ENCODE measurements around the gene SNCA.

The SNCA gene

DNA sequence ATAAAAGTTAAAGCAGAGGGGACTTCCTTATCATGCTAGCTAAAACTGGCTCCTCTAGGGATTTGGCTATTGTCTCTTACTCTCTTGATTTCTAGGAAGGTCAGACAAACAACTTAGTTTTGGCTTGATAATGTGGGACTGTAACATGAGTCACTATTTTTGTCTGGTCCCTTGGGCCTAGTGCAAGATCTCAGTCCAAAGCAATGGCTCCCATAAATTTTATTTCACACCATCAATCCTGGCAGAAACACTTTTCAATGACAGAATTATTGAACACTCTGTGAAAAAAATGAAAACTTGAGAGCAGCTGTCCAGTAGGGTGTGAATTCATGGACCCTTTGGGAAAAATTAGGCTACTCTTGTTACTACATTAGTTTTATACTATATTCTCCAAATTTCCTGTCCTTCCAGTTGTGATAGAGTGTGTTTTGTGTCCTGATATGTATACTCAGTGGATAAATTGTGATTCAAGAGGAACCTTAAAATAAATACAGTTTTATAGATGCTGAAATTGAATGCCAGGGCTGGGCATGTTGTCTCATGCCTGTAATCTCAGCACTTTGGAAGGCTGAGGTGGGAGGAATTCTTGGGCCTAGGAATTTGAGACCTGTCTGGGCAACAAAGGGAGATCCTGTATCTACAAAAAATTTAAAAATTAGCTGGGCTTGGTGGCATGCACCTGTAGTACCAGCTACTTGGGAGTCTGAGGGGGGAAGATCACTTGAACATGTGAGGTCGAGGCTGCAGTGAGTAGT is 10.8 kb upstream of the SNCA start (continued):
- TF ChIP-seq, protein P1, sequence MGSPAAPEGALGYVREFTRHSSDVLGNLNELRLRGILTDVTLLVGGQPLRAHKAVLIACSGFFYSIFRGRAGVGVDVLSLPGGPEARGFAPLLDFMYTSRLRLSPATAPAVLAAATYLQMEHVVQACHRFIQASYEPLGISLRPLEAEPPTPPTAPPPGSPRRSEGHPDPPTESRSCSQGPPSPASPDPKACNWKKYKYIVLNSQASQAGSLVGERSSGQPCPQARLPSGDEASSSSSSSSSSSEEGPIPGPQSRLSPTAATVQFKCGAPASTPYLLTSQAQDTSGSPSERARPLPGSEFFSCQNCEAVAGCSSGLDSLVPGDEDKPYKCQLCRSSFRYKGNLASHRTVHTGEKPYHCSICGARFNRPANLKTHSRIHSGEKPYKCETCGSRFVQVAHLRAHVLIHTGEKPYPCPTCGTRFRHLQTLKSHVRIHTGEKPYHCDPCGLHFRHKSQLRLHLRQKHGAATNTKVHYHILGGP (tag by site-specific recombination; IDR thresholded peaks at IDR 0.05), result peak; percentile 91
- TF ChIP-seq ZSCAN30 (tag by site-specific recombination; IDR thresholded peaks at IDR 0.05) (peak; percentile 86), MEIS1 (CRISPR knock-in tag; IDR thresholded peaks at IDR 0.05; ENCODE audit: borderline replicate concordance) (no peak), SCRT1 (tag by site-specific recombination; IDR thresholded peaks at IDR 0.05; ENCODE audit: borderline replicate concordance) (no peak), ZNF621 (tag by site-specific recombination; IDR thresholded peaks at IDR 0.05) (no peak), ZNF175 (tag by site-specific recombination; IDR thresholded peaks at IDR 0.05) (no peak), SP7 (tag by site-specific recombination; IDR thresholded peaks at IDR 0.05) (no peak), ZBTB17 (tag by site-specific recombination; IDR thresholded peaks at IDR 0.05) (peak; percentile 48; the same call in 1 of the 2 replicates), ZNF121 (tag by site-specific recombination; IDR thresholded peaks at IDR 0.05) (0 out of 2 replicates have a peak, but pooled peaks have one; percentile 13), ZNF791 (tag by site-specific recombination; IDR thresholded peaks at IDR 0.05) (no peak), ZNF785 (tag by site-specific recombination; IDR thresholded peaks at IDR 0.05) (no peak), ZNF473 (tag by site-specific recombination; IDR thresholded peaks at IDR 0.05) (no peak), ZNF555 (tag by site-specific recombination; conservative IDR thresholded peaks at IDR 0.05) (no peak), IKZF3 (tag by site-specific recombination; IDR thresholded peaks at IDR 0.05) (peak; percentile 71), YY1 (tag by site-specific recombination; IDR thresholded peaks at IDR 0.05) (no peak), ZNF266 (tag by site-specific recombination; IDR thresholded peaks at IDR 0.05; ENCODE audit: low read depth) (no peak), SCRT2 (tag by site-specific recombination; IDR thresholded peaks at IDR 0.05) (no peak), ZNF221 (tag by site-specific recombination; IDR thresholded peaks at IDR 0.05; ENCODE audit: borderline replicate concordance) (no peak), ZNF239 (tag by site-specific recombination; IDR thresholded peaks at IDR 0.05) (no peak), ZNF776 (tag by site-specific recombination; IDR thresholded peaks at IDR 0.05; ENCODE audit: borderline replicate concordance) (no peak)
- TF ChIP-seq, protein P2, sequence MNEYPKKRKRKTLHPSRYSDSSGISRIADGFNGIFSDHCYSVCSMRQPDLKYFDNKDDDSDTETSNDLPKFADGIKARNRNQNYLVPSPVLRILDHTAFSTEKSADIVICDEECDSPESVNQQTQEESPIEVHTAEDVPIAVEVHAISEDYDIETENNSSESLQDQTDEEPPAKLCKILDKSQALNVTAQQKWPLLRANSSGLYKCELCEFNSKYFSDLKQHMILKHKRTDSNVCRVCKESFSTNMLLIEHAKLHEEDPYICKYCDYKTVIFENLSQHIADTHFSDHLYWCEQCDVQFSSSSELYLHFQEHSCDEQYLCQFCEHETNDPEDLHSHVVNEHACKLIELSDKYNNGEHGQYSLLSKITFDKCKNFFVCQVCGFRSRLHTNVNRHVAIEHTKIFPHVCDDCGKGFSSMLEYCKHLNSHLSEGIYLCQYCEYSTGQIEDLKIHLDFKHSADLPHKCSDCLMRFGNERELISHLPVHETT (tag by site-specific recombination; IDR thresholded peaks at IDR 0.05), result 0 out of 2 replicates have a peak, but pooled peaks have one; percentile 30
- TF ChIP-seq, protein P3, sequence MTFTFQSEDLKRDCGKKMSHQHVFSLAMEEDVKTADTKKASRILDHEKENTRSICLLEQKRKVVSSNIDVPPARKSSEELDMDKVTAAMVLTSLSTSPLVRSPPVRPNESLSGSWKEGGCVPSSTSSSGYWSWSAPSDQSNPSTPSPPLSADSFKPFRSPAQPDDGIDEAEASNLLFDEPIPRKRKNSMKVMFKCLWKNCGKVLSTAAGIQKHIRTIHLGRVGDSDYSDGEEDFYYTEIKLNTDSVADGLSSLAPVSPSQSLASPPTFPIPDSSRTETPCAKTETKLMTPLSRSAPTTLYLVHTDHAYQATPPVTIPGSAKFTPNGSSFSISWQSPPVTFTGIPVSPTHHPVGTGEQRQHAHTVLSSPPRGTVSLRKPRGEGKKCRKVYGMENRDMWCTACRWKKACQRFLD (tag by site-specific recombination; IDR thresholded peaks at IDR 0.05), result no peak
- TF ChIP-seq, protein P4, sequence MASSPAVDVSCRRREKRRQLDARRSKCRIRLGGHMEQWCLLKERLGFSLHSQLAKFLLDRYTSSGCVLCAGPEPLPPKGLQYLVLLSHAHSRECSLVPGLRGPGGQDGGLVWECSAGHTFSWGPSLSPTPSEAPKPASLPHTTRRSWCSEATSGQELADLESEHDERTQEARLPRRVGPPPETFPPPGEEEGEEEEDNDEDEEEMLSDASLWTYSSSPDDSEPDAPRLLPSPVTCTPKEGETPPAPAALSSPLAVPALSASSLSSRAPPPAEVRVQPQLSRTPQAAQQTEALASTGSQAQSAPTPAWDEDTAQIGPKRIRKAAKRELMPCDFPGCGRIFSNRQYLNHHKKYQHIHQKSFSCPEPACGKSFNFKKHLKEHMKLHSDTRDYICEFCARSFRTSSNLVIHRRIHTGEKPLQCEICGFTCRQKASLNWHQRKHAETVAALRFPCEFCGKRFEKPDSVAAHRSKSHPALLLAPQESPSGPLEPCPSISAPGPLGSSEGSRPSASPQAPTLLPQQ (tag by site-specific recombination; IDR thresholded peaks at IDR 0.05), result no peak
- TF ChIP-seq, protein P5, sequence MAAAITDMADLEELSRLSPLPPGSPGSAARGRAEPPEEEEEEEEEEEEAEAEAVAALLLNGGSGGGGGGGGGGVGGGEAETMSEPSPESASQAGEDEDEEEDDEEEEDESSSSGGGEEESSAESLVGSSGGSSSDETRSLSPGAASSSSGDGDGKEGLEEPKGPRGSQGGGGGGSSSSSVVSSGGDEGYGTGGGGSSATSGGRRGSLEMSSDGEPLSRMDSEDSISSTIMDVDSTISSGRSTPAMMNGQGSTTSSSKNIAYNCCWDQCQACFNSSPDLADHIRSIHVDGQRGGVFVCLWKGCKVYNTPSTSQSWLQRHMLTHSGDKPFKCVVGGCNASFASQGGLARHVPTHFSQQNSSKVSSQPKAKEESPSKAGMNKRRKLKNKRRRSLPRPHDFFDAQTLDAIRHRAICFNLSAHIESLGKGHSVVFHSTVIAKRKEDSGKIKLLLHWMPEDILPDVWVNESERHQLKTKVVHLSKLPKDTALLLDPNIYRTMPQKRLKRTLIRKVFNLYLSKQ (tag by site-specific recombination; IDR thresholded peaks at IDR 0.05; ENCODE audit: borderline replicate concordance), result no peak
- TF ChIP-seq, protein P6, sequence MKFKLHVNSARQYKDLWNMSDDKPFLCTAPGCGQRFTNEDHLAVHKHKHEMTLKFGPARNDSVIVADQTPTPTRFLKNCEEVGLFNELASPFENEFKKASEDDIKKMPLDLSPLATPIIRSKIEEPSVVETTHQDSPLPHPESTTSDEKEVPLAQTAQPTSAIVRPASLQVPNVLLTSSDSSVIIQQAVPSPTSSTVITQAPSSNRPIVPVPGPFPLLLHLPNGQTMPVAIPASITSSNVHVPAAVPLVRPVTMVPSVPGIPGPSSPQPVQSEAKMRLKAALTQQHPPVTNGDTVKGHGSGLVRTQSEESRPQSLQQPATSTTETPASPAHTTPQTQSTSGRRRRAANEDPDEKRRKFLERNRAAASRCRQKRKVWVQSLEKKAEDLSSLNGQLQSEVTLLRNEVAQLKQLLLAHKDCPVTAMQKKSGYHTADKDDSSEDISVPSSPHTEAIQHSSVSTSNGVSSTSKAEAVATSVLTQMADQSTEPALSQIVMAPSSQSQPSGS (tag by site-specific recombination; IDR thresholded peaks at IDR 0.05; ENCODE audit: low read depth), result peak; percentile 34; the same call in 1 of the 2 replicates
- TF ChIP-seq, protein P7, sequence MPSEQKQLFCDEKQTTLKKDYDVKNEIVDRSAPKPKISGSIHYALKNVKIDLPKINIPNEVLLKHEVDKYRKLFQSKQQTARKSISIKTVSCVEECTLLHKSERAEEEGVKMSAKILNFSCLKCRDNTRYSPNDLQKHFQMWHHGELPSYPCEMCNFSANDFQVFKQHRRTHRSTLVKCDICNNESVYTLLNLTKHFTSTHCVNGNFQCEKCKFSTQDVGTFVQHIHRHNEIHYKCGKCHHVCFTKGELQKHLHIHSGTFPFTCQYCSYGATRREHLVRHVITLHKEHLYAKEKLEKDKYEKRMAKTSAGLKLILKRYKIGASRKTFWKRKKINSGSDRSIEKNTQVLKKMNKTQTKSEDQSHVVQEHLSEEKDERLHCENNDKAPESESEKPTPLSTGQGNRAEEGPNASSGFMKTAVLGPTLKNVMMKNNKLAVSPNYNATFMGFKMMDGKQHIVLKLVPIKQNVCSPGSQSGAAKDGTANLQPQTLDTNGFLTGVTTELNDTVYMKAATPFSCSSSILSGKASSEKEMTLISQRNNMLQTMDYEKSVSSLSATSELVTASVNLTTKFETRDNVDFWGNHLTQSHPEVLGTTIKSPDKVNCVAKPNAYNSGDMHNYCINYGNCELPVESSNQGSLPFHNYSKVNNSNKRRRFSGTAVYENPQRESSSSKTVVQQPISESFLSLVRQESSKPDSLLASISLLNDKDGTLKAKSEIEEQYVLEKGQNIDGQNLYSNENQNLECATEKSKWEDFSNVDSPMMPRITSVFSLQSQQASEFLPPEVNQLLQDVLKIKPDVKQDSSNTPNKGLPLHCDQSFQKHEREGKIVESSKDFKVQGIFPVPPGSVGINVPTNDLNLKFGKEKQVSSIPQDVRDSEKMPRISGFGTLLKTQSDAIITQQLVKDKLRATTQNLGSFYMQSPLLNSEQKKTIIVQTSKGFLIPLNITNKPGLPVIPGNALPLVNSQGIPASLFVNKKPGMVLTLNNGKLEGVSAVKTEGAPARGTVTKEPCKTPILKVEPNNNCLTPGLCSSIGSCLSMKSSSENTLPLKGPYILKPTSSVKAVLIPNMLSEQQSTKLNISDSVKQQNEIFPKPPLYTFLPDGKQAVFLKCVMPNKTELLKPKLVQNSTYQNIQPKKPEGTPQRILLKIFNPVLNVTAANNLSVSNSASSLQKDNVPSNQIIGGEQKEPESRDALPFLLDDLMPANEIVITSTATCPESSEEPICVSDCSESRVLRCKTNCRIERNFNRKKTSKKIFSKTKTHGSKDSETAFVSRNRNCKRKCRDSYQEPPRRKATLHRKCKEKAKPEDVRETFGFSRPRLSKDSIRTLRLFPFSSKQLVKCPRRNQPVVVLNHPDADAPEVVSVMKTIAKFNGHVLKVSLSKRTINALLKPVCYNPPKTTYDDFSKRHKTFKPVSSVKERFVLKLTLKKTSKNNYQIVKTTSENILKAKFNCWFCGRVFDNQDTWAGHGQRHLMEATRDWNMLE (tag by site-specific recombination; conservative IDR thresholded peaks at IDR 0.05; ENCODE audit: low read depth), result peak; percentile 26; the same call in 1 of the 2 replicates

Data from HEK293 (cell line).